HG02970 (cell line): ENCODE measurements around the gene PTPN23.
"Not testable (repeated sequence)": the region's sequence is repeated elsewhere in the genome, so short reads cannot be mapped to it uniquely, and the experiment has no call there.

Source experiments
- ATAC-seq: cut with Tn5 transposase; IDR thresholded peaks from one replicate; pipeline ENCODE4 v1.9.1; 2021; ENCODE audit warnings: mild to moderate bottlenecking, moderate library complexity, moderate number of reproducible peaks; ENCODE audit not compliant: unreplicated experiment, low FRiP score

PTPN23 gene

DNA sequence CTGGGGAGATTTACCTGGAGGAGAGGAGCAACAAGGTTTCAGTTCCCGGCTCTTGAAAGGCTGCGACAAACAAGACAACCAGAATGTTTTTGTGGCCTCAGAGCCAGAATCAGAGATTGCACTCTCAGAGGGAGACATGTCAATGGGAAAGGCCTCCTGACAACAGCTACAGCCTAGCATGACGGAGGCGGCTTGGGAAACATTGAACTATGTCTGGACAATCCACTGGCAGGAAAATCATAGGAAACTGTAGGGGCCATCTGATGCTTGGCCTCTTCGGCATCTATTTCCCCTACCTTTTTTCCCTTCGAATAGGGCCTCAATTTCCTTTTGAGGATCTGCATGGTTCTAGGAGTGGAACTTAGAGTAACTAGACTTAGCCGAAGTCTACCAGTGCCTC, 13.2 kb upstream of the PTPN23 start:
- ATAC-seq, result no peak

DNA sequence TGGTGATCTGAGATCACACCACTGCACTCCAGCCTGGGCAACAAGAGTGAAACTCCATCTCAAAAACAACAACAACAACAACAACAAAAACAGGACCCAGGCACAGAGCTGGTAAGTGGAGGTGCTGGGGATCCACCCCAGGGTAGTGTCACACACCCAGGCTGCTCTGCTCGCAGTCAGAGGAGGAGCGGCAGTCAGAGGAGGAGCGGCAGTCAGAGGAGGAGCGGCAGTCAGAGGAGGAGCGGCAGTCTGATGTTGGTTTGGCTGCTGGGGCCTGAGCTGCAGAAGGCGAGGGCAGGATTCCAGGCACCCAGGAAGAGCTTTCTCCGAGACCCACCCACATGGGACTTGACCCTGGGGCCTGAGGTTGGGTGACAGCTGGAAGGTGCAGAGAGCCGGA, 10.8 kb upstream of the PTPN23 start:
- ATAC-seq, result not testable (repeated sequence)

GRCh38 chr3:47370887-47371697, 9.7 kb upstream of the PTPN23 start:
- ATAC-seq, result no peak

GRCh38 chr3:47374587-47374986, 6.2 kb upstream of the PTPN23 start:
- no peak for ATAC-seq

- no peak for ATAC-seq
These were observed 4.4 kb upstream of the PTPN23 start for GRCh38 chr3:47376393-47376792.

- ATAC-seq, result no peak
These were observed 3.6 kb upstream of the PTPN23 start for GRCh38 chr3:47377186-47377585.

DNA sequence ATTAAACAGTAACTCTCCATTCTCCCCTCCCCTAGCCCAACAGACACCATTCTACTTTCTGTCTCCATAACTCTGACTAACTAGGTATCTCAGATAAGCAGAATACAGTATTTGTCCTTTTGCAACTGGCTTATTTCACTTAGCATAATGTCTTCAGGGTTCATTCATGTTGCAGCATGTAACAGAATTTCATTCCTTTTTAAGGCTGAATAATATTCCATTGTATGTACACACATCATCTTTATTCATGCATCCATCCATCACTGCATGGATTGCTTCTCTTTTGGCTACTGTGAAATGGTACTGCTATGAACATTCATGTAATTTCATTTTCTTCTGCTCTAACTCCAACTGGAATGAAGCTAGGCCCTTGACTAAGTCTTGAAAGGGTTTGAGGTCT, 2.0 kb upstream of the PTPN23 start:
- no peak for ATAC-seq

GRCh38 chr3:47379411-47379899, 1.4 kb upstream of the PTPN23 start:
- ATAC-seq, result no peak

GRCh38 chr3:47380026-47380600, 708 bp upstream of the PTPN23 start:
- no peak for ATAC-seq

GRCh38 chr3:47381317-47382157, 716 bp downstream of the PTPN23 start:
- ATAC-seq, result peak; percentile 64

GRCh38 chr3:47384425-47384824, 3.6 kb downstream of the PTPN23 start:
- ATAC-seq, result no peak

GRCh38 chr3:47385007-47385406, 4.2 kb downstream of the PTPN23 start:
- ATAC-seq, result no peak

DNA sequence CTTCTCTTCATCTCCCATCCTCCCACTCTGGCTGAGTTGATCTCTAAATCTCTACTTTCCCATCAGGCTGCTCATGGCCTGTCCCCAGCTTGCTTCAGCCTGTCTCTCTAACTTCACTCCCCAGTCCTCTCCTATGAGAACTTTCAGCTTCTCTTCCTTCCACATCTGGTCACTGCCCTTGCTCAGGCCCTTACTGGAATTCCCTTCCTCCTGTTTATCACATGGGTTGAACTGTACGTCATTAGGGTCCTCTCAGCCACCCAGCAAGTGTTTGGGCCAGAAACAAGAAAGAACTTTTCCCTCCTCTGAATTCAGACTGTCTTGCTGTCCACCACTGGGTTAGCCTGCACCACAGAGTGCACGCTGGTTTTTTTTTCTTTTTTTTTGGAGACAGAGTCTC, 5.0 kb downstream of the PTPN23 start:
- no peak for ATAC-seq

- ATAC-seq, result no peak
These were observed 12.1 kb downstream of the PTPN23 start for GRCh38 chr3:47392933-47393332.

- no peak for ATAC-seq
These were observed 13.5 kb downstream of the PTPN23 start for GRCh38 chr3:47394140-47394870.

- no peak for ATAC-seq
These were observed 14.1 kb downstream of the PTPN23 start for GRCh38 chr3:47394881-47395280.

DNA sequence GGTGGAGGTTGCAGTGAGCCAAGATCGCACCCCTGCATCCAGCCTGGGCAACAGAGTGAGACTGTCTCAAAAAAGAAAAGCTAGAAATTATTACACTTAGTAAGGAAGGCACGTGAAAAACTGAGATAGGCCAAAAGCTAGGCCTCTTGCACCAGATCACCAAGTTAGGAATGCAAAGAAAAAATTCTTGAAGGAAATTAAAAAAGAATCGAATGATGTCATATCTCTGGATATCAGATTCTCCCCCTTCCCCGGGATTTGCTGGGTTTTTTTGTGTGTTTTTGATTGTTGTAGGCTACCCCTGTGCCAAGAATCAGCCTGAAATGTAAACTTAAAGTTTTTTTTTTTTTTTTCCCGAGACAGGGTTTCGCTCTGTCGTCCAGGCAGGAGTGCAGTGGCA, 17.4 kb downstream of the PTPN23 start:
- no peak for ATAC-seq

DNA sequence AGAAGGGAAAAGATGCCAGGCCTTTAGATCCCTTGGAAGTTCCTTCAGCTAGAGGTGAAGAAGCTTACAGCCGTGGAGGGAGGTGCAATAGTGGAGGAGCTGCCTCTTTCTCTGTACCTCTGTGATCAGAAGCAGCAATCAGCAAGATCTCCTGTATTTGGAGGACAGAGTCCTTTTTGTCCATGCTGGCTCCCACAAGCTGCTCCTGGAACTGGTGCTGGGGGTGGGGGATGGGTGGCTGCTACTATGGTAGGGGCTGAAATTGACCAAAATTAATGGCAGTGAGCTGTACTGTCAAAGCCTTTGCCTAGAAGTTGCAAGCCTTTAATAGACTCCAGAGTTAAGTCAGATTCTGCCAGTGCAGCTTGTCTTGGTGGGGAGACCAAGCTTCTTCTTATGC, 18.2 kb downstream of the PTPN23 start:
- no peak for ATAC-seq

DNA sequence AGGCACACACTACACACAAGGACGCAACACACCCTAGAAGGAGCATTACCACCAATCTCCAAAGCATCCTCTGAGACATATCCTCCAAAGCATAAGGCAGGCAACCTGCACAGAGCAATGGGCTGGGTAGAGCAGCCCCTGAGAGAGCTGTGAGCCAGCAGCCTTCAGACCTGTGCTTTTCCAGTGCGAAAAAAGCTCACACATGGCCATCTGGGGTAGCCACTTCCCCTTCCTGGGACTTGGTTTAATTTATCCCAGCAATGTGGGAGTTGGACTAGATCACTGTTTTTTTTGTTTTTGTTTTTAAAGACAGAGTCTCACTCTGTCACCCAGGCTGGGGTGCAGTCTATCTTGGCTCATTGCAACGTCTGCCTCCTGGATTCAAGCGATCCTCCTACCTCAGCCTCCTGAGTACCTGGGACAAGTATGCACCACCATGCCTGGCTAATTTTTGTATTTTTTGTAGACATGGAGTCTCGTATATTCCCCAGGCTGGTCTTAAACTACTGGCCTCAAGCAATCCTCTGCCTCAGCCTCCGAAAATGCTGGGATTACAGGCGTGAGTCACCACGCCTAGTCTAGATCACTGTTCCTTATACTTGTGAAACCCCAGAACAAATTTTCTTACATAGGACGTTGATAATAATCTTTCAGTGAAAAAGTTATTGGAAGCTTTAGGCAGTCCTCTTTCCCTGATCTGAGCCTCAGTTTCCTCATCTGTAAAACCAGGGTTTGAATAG, 18.9 kb downstream of the PTPN23 start:
- no peak for ATAC-seq

DNA sequence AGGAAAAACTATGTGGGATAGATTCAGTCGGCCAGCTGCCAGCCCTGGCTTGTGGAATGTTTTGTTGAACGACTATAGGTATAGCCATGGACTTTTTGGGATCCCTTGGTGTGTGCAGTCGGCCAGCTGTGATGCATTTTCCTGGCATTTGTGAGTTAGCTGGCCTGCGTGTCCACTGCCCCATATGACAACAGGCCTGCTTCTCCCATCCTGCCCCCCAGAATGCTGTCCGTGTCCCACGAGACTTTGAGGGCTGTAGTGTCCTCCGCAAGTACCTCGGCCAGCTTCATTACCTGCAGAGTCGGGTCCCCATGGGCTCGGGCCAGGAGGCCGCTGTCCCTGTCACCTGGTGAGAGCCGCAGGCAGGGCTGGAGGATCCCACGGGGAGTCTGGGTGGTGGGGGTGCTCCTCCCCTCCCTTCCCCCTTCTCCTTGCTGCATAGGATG, 23.6 kb downstream of the PTPN23 start:
- no peak for ATAC-seq
